HepG2 (cell line): ENCODE results near the gene CCS. TPM values are rescaled to one million over a fixed set of nuclear protein-coding genes. Genes with fewer than 3 reads are reported as not detected.

Experiments used
- BRD4 ChIP-seq: sonication (generic); formaldehyde crosslinking; IDR thresholded peaks from 2 replicates; pipeline ENCODE4 v1.4.0; 2020; ENCODE audit warnings: missing genetic modification reagents
- CREB1 ChIP-seq, 2 experiments: fragments of 450-650 bp in 1 of 2; IDR thresholded peaks; 2 replicates each; pipeline ENCODE4 v1.6.1; 2016 to 2017; ENCODE audit warnings: control low read depth in 1 of 2, mild to moderate bottlenecking in 1 of 2, missing compliant biosample characterization in 1 of 2, missing genetic modification characterization in 1 of 2
- HNRNPLL ChIP-seq: fragments of 200-400 bp; formaldehyde crosslinking; IDR thresholded peaks from 2 replicates; pipeline ENCODE4 v1.6.1; 2017; ENCODE audit warnings: mild to moderate bottlenecking, low read depth, low read length; ENCODE audit not compliant: poor library complexity, severe bottlenecking
- HOMEZ ChIP-seq: IDR thresholded peaks from 2 replicates; pipeline ENCODE4 v1.6.1; 2016; ENCODE audit warnings: low read depth
- JUN ChIP-seq: sonication (generic); formaldehyde crosslinking; IDR thresholded peaks from 2 replicates; pipeline ENCODE4 v1.4.0; 2020; ENCODE audit warnings: mild to moderate bottlenecking, missing genetic modification reagents
- MTA1 ChIP-seq: sonication (generic); formaldehyde crosslinking; IDR thresholded peaks from 2 replicates; pipeline ENCODE4 v1.4.0; 2020; ENCODE audit warnings: missing genetic modification reagents, mild to moderate bottlenecking, borderline replicate concordance
- PCBP2 ChIP-seq: fragments of 200-400 bp; formaldehyde crosslinking; optimal IDR thresholded peaks from 2 replicates; pipeline ENCODE3; 2018; ENCODE audit warnings: low read length, low read depth; ENCODE audit not compliant: poor library complexity, severe bottlenecking
- PRDM15 ChIP-seq: sonication (generic); formaldehyde crosslinking; IDR thresholded peaks from 2 replicates; pipeline ENCODE4 v1.4.0; 2020; ENCODE audit warnings: missing genetic modification reagents
- SKIL ChIP-seq: sonication (generic); formaldehyde crosslinking; IDR thresholded peaks from 2 replicates; pipeline ENCODE4 v1.8.0; 2022; ENCODE audit warnings: missing genetic modification reagents, mild to moderate bottlenecking, moderate library complexity, borderline replicate concordance
- SRSF9 ChIP-seq: fragments of 200-400 bp; formaldehyde crosslinking; IDR thresholded peaks from 2 replicates; pipeline ENCODE4 v1.6.1; 2018; ENCODE audit warnings: borderline replicate concordance, mild to moderate bottlenecking, low read depth, low read length; ENCODE audit not compliant: insufficient read depth, poor library complexity, severe bottlenecking
- YY1 ChIP-seq: IDR thresholded peaks from 2 replicates; pipeline ENCODE4 v1.6.1; 2011; ENCODE audit warnings: low read length, low read depth, moderate library complexity, mild to moderate bottlenecking; ENCODE audit not compliant: insufficient read depth, insufficient replicate concordance
- ZBTB49 ChIP-seq: sonication (generic); formaldehyde crosslinking; IDR thresholded peaks from 2 replicates; pipeline ENCODE4 v1.4.0; 2020; ENCODE audit warnings: missing genetic modification reagents, borderline replicate concordance
- ZKSCAN1 ChIP-seq: fragments of 150-350 bp; IDR thresholded peaks from 2 replicates; pipeline ENCODE4 v1.6.1; 2014; ENCODE audit warnings: low read length
- ZNF18 ChIP-seq: sonication (generic); formaldehyde crosslinking; IDR thresholded peaks from 2 replicates; pipeline ENCODE4 v1.8.0; 2022; ENCODE audit warnings: mild to moderate bottlenecking, missing genetic modification reagents; ENCODE audit not compliant: insufficient replicate concordance
- ZNF788 ChIP-seq: sonication (generic); formaldehyde crosslinking; IDR thresholded peaks from 2 replicates; pipeline ENCODE4 v1.5.0; 2020; ENCODE audit warnings: mild to moderate bottlenecking, missing genetic modification reagents, borderline replicate concordance
- polyA plus RNA-seq, 8 experiments: library from polyadenylated mRNA; depleted of rRNA in 3 of 8; stranded (reverse) in 7 of 8; unstranded in 1 of 8; fragments of >200 nt; fragmentation: Illumina TruSeq in 4 of 8; extraction: Trizol in 4 of 8; gene quantifications; 2 replicates each; pipeline versions ENCODE4 v1.2.1 to v1.2.3, GENCODE V29; 2011 to 2016; ENCODE audit warnings: low read depth in 4 of 8, missing spikeins in 1 of 8, mixed read lengths in 1 of 8; ENCODE audit not compliant: insufficient read depth in 1 of 8
- total RNA-seq, 5 experiments: library from RNA; depleted of rRNA; stranded (reverse); fragments of >200 nt; fragmentation: Illumina TruSeq; extraction: Trizol; gene quantifications; 2 replicates each; pipeline ENCODE4 v1.2.3, GENCODE V29; 2016; ENCODE audit warnings: low read depth in 1 of 5

The CCS gene
- total and polyA plus RNA-seq, 2 of the 13 experiments (the other 11 are each of a cell fraction or from before 2014, with no cell fraction given) = 25.4 to 44.6 TPM

- peak; percentile 32; the same call in 1 of the 2 replicates for TF ChIP-seq JUN (CRISPR knock-in tag)
- peak; percentile 72; the same call in 1 of the 2 replicates for TF ChIP-seq ZNF788 (CRISPR knock-in tag)
- TF ChIP-seq ZBTB49 (CRISPR knock-in tag) = no peak
- peak; percentile 58; the same call in 1 of the 2 replicates for TF ChIP-seq BRD4 (CRISPR knock-in tag)
- peak; percentile 64; the same call in 1 of the 2 replicates for TF ChIP-seq MTA1 (CRISPR knock-in tag)
- TF ChIP-seq PRDM15 (CRISPR knock-in tag) = peak; percentile 58; the same call in 1 of the 2 replicates
- TF ChIP-seq CREB1 (IDR thresholded peaks at IDR 0.05) = 0 out of 2 replicates have a peak, but pooled peaks have one; percentile 28
- TF ChIP-seq CREB1 (CRISPR knock-in tag; IDR thresholded peaks at IDR 0.05) = no peak
- TF ChIP-seq PCBP2 = no peak
- TF ChIP-seq ZNF18 = no peak
- peak; percentile 35 for TF ChIP-seq YY1
- TF ChIP-seq ZKSCAN1 = no peak
- TF ChIP-seq SRSF9 = no peak
- TF ChIP-seq SKIL (CRISPR knock-in tag) = no peak
- TF ChIP-seq HOMEZ (CRISPR knock-in tag) = no peak
- TF ChIP-seq HNRNPLL = peak; percentile 81
Measured at GRCh38 chr11:66545701-66546367, 47.2 kb upstream of the CCS start, which contains the start of gene ZDHHC24 (continued).
